ENCODE data around the gene CROCC2. TPM values are rescaled to one million over a fixed set of nuclear protein-coding genes. Genes with fewer than 3 reads are reported as not detected.

Gene CROCC2
- total and polyA plus RNA-seq, 11 donors, result not detected

GRCh38 chr2:241033336-241033987 lies 127.3 kb downstream of the CROCC2 start:
- no peaks in the 10 kb centered on the region for H3K27me3 ChIP-seq
- intact Hi-C loops (cut with DNase I), result no loop called here
- TF ChIP-seq CTCF (IDR thresholded peaks at IDR 0.05), result no peak
- ATAC-seq, result no peak
- H3K27ac ChIP-seq, result no peak overlapping the region
- no peak for DNase-seq
- H3K36me3 ChIP-seq, result peaks cover 0 to 30% (median 2%) of the 10 kb centered on the region in 9 donors
- no peaks in the 10 kb centered on the region for H3K9me3 ChIP-seq
- peaks cover 0 to 15% (median 6%) of the 10 kb centered on the region in 12 donors for H3K4me1 ChIP-seq
- no peak overlapping the region for H3K4me3 ChIP-seq
- WGBS, 4 donors, result 85 to 95% (median 90%) methylated on average over 17 of the region's 17 CpGs

GRCh38 chr2:241033994-241034393 lies 127.9 kb downstream of the CROCC2 start:
- no peak overlapping the region for H3K4me3 ChIP-seq
- peaks cover 0 to 34% (median 2%) of the 10 kb centered on the region in 9 donors for H3K36me3 ChIP-seq
- 84 to 92% (median 90%) methylated on average over 4 to 7 of the region's 7 CpGs for WGBS, 4 donors
- ATAC-seq (no peak), DNase-seq (no peak)
- intact Hi-C loops (cut with DNase I), result no loop called here
- H3K27me3 ChIP-seq, result no peaks in the 10 kb centered on the region
- peaks cover 0 to 15% (median 6%) of the 10 kb centered on the region in 12 donors for H3K4me1 ChIP-seq
- TF ChIP-seq POLR2A (IDR thresholded peaks at IDR 0.05), result no peak
- TF ChIP-seq CTCF (IDR thresholded peaks at IDR 0.05), result no peak
- no peak overlapping the region for H3K27ac ChIP-seq
- H3K9me3 ChIP-seq, result no peaks in the 10 kb centered on the region

GRCh38 chr2:241034490-241035141 lies 128.5 kb downstream of the CROCC2 start:
- no peak for ATAC-seq
- no peak for DNase-seq
- H3K27ac ChIP-seq, result no peak overlapping the region
- 90 to 94% (median 92%) methylated on average over 21 to 22 of the region's 22 CpGs for WGBS, 4 donors
- peaks cover 0 to 35% (median 2%) of the 10 kb centered on the region in 9 donors for H3K36me3 ChIP-seq
- H3K4me1 ChIP-seq, result peaks cover 0 to 15% (median 6%) of the 10 kb centered on the region in 12 donors
- no peaks in the 10 kb centered on the region for H3K9me3 ChIP-seq
- no peak overlapping the region for H3K4me3 ChIP-seq
- TF ChIP-seq POLR2A (IDR thresholded peaks at IDR 0.05), result no peak
- no peak for TF ChIP-seq CTCF (IDR thresholded peaks at IDR 0.05)
- intact Hi-C loops (cut with DNase I), result no loop called here
- no peaks in the 10 kb centered on the region for H3K27me3 ChIP-seq

- ATAC-seq, result no peak
- peaks cover 0 to 15% (median 6%) of the 10 kb centered on the region in 12 donors for H3K4me1 ChIP-seq
- no peak for DNase-seq
- no peak overlapping the region for H3K27ac ChIP-seq
- 35 to 53% (median 46%) methylated on average over 18 to 31 of the region's 31 CpGs for WGBS, 4 donors
- no peaks in the 10 kb centered on the region for H3K9me3 ChIP-seq
- TF ChIP-seq CTCF (IDR thresholded peaks at IDR 0.05) (no peak), POLR2A (IDR thresholded peaks at IDR 0.05) (no peak)
- no peaks in the 10 kb centered on the region for H3K27me3 ChIP-seq
- intact Hi-C loops (cut with DNase I), result no loop called here
- H3K4me3 ChIP-seq, result no peak overlapping the region
- peaks cover 0 to 41% (median 2%) of the 10 kb centered on the region in 9 donors for H3K36me3 ChIP-seq
Measured at GRCh38 chr2:241035142-241035817, 129.1 kb downstream of the CROCC2 start.

Data from heart left ventricle (tissue), 16 donors.